GM19372 (cell line): ENCODE results near the gene EXOC2.

Source experiments
- ATAC-seq: cut with Tn5 transposase; IDR thresholded peaks from one replicate; pipeline ENCODE4 v1.9.1; 2021; ENCODE audit warnings: mild to moderate bottlenecking, low read depth, moderate library complexity; ENCODE audit not compliant: unreplicated experiment

EXOC2 gene

DNA sequence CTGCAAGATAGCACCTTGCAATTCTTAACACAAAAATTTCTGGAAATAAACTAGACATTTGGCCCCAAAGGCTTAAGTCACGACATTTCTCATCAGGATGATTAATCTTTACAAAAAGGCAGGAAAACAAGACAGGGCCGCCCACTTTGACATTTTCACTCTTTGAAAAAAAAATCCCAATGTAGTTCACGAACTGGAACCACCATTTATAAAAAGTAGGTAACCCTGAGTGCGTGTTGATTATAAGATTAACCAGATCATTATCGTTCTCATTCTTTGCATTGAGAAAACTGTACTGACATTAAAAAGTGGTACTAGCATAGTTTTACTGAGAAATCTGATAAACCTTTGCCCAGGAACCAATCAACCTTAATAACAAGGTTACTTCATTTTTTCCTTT lies 144.8 kb downstream of the EXOC2 start:
- no peak for ATAC-seq

DNA sequence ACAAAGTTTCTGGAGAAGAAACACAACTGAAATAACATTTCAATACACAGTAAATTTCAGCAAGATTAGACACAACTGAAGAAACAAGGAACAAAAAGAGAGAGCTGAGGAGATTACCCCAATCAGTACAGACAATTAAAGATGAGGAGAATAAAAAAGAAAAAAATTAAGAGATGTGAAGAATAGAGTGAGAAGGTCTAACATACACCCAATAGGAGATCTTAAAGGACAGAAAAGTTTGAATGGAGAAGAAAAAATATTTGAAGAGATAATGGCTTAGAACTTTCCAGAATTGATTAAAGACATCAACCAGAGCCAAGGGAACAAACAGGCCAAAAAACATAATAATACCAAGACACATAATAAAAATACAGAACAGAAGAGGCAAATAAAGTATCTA lies 152.4 kb downstream of the EXOC2 start:
- no peak for ATAC-seq

DNA sequence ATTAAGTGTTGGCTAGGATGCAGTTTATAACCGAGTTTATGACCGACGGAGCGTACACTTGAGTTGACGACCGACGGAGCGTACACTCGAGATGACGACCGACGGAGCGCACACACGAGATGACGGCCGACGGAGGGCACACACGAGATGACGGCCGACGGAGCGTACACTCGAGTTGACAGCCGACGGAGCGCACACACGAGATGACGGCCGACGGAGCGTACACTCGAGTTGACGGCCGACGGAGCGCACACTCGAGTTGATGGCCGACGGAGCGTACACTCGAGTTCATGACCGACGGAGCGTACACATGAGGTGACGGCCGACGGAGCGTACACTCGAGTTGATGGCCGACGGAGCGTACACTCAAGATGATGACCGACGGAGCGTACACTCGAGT lies 155.8 kb downstream of the EXOC2 start:
- ATAC-seq: no peak

DNA sequence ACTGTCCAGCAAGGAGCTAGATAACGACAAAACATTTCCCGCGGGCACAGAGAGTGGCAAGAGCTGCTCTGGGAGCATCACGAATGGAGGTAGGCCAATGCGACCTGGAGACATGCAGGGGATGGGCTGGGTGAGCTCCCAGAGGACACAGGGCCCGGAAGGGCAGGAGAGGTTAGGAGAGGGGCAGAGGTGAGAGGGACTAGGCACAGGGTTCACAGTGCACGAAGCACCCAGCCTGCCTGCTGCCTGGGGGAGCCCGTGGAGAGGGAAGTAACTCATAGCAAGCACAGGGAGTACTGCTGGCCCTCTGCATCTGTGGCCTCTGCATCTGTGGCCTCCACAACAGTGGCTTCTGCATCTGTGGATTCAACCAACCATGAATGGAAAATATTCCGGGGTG lies 162.5 kb downstream of the EXOC2 start:
- no peak for ATAC-seq

DNA sequence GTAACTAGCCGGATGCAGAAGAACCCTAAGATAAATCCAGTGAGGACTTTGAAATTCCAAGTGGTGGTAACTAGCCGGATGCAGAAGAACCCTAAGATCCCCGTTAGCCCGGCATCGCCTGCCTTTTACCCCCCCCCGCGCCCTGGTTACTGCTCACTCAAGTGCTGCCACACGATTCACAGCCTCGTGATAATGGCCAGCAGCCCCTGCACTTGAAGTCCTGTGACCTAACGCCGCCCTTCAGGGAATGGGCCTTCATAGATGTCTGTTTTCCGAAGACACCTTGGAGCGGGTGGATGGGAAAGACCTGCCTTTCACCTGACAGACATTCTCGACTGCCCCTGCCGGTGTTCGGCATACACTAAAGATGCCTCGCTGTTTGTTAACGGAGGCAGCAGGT lies 163.9 kb downstream of the EXOC2 start:
- no peak for ATAC-seq

DNA sequence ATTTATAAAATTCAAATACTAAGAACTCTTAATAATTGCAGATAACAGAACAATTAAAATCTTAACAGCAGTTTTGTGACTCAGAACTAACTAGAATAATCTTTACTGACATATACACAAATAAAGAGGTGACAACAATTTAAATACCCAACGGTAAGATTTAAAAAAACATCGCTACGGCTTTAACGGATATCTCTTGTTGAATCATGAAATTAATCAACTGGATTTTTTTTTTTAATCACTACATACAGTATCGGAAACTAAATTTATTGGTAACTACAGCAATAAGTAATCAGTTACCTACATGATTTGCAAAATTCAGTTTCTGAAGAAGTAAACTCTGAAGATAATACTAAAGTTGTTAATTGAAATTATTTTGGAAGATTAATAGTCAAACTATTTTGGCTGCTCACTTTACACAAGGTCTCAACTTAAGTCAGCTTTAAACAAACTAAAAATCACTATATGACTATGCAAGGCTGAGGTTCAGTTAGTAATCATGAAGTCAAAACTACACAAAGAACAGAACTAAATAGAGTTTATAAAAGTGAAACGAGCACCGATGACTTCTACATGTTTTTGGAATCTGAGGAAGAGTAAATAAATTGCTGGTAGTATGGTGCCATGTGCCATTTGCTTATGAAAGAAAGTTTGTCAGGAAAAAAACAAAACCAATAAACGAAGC lies 164.8 kb downstream of the EXOC2 start:
- no peak for ATAC-seq

DNA sequence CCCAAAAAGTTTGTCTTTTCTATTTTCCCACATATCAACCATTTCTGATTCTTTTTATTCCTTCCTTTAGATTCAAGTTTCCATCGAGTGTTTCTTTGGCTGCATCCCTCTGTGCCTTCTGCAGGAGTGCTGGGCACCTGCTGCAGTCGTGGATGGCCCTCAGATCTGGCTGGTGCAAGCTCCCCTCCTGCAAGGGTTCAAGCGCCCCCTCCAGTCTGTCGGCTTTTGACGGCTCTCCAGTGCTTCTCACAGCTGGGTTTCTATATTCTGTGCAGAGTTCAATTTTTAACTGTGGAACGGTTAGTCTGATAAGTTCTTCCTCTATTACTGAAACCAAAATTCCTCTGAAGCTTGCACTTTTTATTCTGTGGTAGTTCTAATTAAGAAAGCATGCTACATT lies 168.1 kb downstream of the EXOC2 start:
- ATAC-seq: no peak

DNA sequence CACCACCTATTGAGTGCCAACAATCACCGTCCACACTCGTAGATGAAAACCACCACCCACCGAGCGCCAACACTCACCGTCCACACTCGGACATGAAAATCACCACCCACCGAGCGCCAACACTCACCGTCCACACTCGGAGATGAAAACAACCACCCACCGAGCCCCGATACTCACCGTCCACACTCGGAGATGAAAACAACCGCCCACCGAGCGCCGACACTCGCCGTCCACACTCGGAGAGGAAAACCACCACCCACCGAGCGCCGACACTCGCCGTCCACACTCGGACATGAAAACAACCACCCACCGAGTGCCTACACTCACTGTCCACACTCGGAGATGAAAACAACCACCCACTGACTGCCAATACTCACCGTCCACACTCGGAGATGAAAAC lies 172.1 kb downstream of the EXOC2 start:
- no peak for ATAC-seq

DNA sequence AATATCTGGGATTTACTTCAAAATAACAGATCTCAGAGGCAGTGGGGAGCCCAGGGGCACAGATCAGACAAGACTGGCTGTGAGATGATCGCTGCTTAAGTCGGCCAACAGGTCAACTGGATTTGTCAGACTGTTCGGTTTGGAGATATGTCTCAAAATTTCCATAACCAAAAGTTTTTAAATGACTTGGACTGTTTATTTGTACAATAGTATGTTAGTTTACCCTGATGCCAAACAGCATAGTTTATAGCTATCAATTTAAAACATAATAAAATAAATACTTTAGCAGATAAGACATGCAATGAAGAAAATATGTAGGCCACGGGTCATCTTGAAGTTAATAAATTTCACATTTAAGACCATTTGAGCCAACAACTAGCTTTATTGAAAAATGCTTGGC lies 174.7 kb downstream of the EXOC2 start:
- ATAC-seq: no peak

DNA sequence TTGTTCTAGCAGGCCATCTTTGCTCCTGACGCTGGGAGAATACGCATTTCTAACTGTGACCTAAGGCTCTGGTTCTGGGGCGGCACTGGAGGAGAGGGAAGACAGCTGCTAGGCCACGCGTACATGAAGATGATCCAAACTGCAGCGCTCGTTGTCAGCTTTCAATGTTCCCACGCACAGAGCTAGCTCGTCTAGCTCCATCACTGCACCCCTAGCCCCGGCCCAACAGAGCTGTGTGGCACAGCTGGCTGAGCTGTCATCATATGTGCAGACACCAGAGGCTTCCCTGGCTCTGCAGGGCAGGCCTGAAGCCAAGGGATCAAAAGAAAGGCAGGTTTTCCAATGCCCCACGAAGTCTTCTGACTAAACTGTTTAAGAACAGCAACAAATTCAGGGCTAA lies 176.7 kb downstream of the EXOC2 start:
- ATAC-seq: no peak

DNA sequence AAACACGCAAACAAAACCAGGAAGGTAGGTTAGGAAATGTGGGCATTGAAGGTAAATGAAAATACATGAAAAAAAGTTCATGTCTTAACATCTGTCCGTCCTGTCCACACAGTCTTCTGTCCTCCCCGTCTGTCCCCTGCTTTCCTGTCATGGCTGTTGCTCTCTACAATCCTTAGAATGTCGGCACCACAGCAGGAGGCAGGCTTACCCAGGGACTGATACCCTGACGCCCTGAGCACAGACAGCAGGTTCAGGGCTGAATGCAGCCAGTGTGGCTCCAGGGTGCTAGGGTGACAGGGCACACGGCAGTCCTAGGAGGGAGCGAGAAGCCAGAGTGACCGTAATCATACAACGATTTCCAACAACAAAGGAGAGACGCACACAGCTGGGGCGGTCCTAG lies 177.7 kb downstream of the EXOC2 start:
- no peak for ATAC-seq

DNA sequence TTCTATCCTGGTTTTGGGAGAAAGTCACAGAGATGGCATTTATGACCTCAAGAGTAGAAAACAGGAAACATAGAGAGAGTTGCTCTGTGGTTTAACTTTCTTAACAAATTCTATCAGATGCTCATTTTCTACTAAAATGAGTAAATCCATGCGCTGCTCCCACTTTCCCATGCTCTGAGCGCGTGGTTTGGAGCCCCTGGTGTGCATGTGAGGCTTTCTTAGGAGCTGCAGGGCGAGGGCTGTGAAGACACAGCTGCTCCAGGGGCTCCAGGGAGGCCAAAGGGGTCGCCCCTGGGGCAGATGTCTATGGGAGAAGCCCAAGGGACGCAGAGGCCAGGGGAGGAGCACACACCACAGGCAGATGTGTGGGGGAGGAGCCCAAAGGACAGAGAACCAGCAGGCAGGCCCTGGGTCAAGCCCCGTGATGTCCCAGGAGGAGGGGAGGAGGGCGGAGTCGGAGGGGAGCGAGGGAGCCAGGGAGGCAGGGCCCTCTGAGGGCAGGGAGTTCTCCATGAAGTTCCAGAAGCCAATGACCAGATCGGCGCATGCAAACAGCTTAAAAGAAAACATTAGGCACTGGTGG lies 178.5 kb downstream of the EXOC2 start:
- ATAC-seq: no peak

DNA sequence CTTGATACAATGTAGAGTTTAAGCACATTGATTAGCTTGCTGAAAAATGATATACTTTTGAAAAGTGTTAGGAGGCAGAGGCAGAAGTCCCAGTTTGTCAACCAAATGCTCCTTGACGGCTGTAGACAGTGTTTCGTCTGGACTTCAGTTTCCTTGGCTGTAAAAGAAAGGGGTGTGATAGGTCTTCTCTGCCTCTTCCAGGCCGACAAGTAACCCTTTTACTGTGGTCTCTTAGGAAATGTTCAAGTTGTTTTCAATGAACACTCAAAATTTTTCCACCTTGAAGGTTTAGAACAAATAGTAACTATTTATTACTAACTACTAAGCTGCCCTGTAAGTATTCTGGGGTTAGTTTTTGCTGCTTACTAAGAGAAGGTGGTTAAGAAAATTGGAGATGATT lies 179.0 kb downstream of the EXOC2 start:
- ATAC-seq: no peak

DNA sequence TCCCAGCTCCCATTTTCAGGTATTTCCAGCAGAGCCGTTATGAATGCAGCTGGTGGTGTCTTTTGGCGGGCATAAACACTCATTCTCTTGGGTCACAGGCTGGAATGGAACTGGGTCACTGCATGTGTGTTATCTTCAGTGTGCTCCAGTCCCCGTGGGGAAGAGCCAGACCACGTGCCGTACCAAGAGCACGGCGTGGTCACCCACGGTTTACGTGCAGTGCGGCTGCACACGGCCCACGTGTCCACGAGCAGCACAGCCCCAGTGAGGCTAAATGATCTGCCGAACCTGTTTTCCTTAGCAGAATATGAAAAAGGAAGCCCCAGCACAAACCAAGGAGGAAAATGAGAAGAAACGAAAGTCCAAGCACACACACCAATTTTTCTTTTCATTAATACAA lies 179.9 kb downstream of the EXOC2 start:
- ATAC-seq: no peak

DNA sequence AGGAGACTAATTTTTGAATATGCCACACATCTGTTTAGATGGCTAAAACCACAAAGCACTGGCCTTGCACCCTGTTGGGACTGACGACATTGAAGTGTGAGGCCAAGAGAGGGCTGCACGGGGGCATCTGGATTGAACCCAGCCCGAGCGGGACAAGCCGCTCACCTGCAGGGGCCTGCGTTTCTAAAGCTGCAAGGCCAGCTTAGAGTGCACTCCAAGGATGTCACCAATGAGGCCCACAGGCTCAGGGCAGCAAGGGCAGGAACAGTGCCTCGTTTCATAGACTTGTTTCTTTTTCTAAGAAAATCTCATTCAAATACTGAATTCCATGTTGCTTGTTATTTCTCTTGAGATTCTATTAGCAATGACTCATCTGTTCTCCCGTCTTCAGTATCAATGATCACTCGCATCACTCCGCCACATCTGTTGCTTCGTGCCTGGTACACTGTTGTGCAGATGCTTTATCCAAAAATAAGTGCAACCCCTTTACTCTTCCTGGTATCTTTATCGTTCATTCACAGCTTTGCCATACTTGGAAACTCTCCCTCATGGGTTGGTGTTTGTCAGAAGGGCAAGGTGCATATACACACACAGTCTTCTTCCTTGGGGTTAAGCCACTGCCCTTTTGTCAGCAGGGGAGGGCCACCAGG lies 181.3 kb downstream of the EXOC2 start:
- ATAC-seq: no peak

DNA sequence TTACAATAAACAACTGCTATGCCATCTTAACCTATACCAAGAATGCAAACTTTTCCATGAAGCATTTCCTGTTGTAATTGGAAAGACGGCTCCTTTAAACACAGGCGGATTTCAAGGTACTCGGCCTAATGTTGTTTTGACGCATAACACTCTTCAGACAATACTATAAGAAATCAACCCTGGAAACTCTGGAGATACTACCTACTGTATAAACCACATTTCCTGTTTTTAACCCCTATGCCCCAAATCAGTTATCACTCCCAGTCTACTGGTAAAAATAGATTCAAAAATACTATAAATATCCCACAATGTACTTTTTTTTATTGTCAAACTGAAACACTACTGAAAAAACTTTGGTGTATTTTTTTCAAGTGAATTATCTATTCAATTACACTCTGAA lies 183.3 kb downstream of the EXOC2 start:
- no peak for ATAC-seq

DNA sequence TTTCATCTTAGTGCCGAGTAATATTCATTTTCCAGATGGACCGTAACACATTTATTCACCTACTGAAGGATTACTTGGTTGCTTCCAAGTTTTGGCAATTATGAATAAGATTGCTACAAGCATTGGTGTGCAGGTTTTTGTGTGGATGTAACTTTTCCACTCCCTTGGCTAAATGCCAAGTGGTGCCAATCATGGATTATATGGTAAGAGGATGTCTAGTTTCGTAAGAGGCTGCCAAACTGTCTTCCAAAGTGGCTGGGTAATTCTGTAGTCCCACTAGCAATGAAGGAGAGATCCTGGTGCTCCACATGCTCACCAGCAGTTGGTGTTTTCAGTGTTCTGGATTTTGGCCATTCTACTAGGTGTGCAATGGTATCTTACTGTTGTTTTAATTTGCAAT lies 184.3 kb downstream of the EXOC2 start:
- no peak for ATAC-seq

DNA sequence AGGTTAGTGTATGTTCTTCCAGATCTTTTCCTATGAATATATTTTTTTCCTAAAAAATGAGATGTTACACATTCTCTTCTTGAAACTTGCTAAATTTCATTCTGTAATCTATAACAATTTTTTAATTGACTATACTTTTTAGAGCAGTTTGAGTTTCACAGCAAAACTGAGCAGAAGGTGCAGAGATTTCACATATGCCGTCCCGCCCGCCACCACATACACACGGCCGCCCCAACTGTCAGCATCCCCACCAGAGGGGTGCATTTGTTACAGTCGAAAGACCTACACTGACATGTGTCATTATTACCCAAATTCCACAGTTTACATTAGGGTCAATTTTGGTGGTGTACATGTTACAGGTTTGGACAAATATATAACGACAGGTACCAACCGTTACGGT lies 184.9 kb downstream of the EXOC2 start:
- ATAC-seq: no peak

DNA sequence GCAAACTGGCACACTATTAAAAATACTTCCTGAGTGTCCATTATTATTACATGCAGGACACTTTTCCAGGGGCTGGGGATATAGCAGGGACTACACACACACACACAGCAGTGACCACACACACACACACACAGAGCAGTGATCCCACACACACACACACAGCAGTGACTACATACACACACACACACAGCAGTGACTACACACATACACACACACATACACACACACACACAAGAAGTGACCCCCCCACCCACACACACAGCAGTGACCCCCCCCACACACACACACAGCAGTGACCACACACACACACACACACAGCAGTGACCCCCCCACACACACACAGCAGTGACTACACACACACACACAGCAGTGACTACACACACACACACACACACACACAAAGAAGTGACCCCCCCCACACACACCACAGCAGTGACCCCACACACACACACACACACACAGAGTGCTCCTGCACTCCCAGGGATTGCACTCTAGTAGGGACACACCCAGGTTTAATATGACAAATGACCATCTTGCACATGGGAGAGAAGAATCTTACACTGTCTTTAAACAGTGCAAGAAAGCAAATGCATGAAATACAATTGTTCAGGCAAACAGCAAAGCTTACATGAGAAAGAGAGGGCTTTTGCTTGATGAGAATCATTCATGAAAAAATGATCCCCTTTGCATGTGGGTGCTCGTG lies 185.9 kb downstream of the EXOC2 start:
- no peak for ATAC-seq

DNA sequence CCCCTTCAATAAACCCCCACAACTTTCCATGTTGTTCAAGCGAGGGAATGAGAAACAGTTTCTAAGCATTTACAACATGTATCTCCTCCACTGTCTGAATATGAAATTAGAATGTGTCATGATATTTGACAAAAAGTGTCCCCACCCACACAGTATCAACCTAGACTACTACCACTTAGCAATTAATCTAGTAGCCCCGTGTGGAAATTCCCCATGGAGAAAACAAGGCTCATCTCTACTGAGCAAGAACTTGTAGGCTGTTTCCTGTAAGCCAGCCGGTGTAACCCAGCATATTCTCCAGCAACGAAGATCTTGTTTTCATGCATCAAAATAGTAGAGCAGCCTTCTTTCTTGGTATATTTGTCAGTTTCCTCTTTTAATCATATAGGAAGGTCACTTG lies 186.4 kb downstream of the EXOC2 start:
- no peak for ATAC-seq

DNA sequence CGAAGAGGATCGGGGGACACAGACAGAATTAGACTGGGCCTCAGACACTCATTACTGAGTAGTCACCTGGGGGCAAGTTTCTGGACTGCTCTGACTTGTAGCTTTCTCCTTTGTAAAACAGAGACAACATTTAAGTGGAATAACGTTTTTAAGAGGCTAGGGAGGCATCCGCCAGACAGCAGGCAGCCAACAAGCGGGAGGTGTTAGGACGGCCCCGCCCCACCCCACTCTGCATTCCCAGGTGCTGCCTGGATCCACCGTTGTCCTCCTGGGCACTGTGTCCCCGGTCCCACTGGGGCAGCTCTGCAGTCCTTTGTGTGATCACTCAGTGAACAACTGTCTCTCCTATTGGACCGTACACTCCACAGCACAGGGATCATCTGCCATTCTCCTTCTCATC lies 187.6 kb downstream of the EXOC2 start:
- ATAC-seq: no peak
